Stimulated activated CD4-positive, alpha-beta T cell treated with anti-CD3 and anti-CD28 coated beads, Interleukin-4, amount 100 ng/mL, for 48 hours (primary cell): ENCODE measurements around the gene TRIM21.
"Not testable (repeated sequence)": the region's sequence is repeated elsewhere in the genome, so short reads cannot be mapped to it uniquely, and the experiment has no call there.

Experiments used
- DNase-seq, 2 donors: peaks; one replicate each; pipeline ENCODE4 v3.0.0-alpha.2; 2020; ENCODE audit warnings: low read depth in 2 of 2

TRIM21 gene

GRCh38 chr11:4393209-4393857 lies at the start of gene TRIM21:
Gene TRIM21 (minus strand): TSS chr11:4393702. CDS start chr11:4390409, 3,293 bp downstream.
- DNase-seq, result peak; percentile 79 to 83

- no peak for DNase-seq
Measured at GRCh38 chr11:4441515-4441914, 48.0 kb upstream of the TRIM21 start.

- DNase-seq, result no peak
Measured at GRCh38 chr11:4436411-4436810, 42.9 kb upstream of the TRIM21 start.

- no peak for DNase-seq
Measured at GRCh38 chr11:4433856-4434255, 40.4 kb upstream of the TRIM21 start.

GRCh38 chr11:4430051-4430450 lies 36.5 kb upstream of the TRIM21 start:
- DNase-seq, result no peak

- DNase-seq, result no peak
Measured at GRCh38 chr11:4418403-4418802, 24.9 kb upstream of the TRIM21 start.

GRCh38 chr11:4416816-4417215 lies 23.3 kb upstream of the TRIM21 start:
- DNase-seq, result no peak

GRCh38 chr11:4416306-4416705 lies 22.8 kb upstream of the TRIM21 start:
- no peak for DNase-seq

- DNase-seq, result not testable (repeated sequence)
Measured at GRCh38 chr11:4406206-4406605, 12.7 kb upstream of the TRIM21 start.

- no peak for DNase-seq
Measured at GRCh38 chr11:4393858-4394223, 339 bp upstream of the TRIM21 start.

GRCh38 chr11:4388221-4388620 lies 5.3 kb downstream of the TRIM21 start:
- DNase-seq, result no peak

- DNase-seq, result no peak
Measured at GRCh38 chr11:4385978-4386740, 7.3 kb downstream of the TRIM21 start.

GRCh38 chr11:4381901-4382300 lies 11.6 kb downstream of the TRIM21 start:
- no peak for DNase-seq

- no peak for DNase-seq
Measured at GRCh38 chr11:4375431-4376140, 17.9 kb downstream of the TRIM21 start.

- no peak for DNase-seq
Measured at GRCh38 chr11:4370166-4370565, 23.3 kb downstream of the TRIM21 start.

- DNase-seq, result no peak
Measured at GRCh38 chr11:4368286-4368685, 25.2 kb downstream of the TRIM21 start, which contains the start of gene OR52B4. Gene OR52B4 (minus strand): TSS chr11:4368386. CDS start chr11:4368295, 91 bp downstream.

GRCh38 chr11:4348142-4348541 lies 45.4 kb downstream of the TRIM21 start:
- DNase-seq, result not testable (repeated sequence)

GRCh38 chr11:4345366-4345765 lies 48.1 kb downstream of the TRIM21 start:
- DNase-seq, result not testable (repeated sequence)
